BJ (cell line): ENCODE results near the gene RUSF1. TPM values are rescaled to one million over a fixed set of nuclear protein-coding genes. Genes with fewer than 3 reads are reported as not detected.
A peak's percentile ranks its signal among the peaks of the same experiment; 100 is the strongest.

Experiments used
- CTCF ChIA-PET: fragments of 350-600 bp; formaldehyde crosslinking; extraction: SDS; loops from one replicate; lab custom pipeline; 2021; ENCODE audit warnings: antibody characterized with exemption, inconsistent platforms; lab: Yijun Ruan, JAX
- POLR2A ChIA-PET: fragments of 300-600 bp; sonication (Branson Sonifier 250); formaldehyde crosslinking; extraction: SDS; loops from one replicate; lab custom pipeline; 2021; ENCODE audit warnings: antibody characterized with exemption; lab: Charles Lee
- DNase-seq: peaks from one replicate; pipeline ENCODE4 v3.0.0-alpha.2; 2011; ENCODE audit warnings: low read depth
- H3K27me3 ChIP-seq: 2 replicates; pipeline ENCODE4 v1.6.0; 2011; ENCODE audit warnings: low read length; ENCODE audit not compliant: control insufficient read depth, insufficient read depth
- H3K36me3 ChIP-seq: 2 replicates; pipeline ENCODE4 v1.5.1; 2011; ENCODE audit warnings: low read length; ENCODE audit not compliant: control insufficient read depth, insufficient read depth
- H3K4me3 ChIP-seq: 2 replicates; pipeline ENCODE4 v1.5.1; 2011; ENCODE audit warnings: low read depth, mild to moderate bottlenecking, control low read depth, low read length
- CTCF ChIP-seq: IDR thresholded peaks from 2 replicates; pipeline ENCODE4 v1.5.1; 2011; ENCODE audit warnings: low read depth, mild to moderate bottlenecking, control low read depth, inconsistent platforms, low read length, moderate library complexity; ENCODE audit not compliant: insufficient read depth
- polyA plus RNA-seq: library from polyadenylated mRNA; depleted of rRNA; stranded (reverse); fragments of >200 nt; gene quantifications from 2 replicates; pipeline ENCODE4 v1.2.3, GENCODE V29; 2011

RUSF1 gene
- polyA plus RNA-seq, 1 experiment, result 56.4 TPM

- ChIA-PET POLR2A (no interaction called here), CTCF (interaction anchor here (0.7 to 1.4 kb wide), 2 partner anchors 10 to 205 kb away, joined by 3 to 4 read pairs; no protein-coding TSS in a partner anchor)
- no peak for DNase-seq
- H3K4me3 ChIP-seq, result no peak overlapping the region
- H3K27me3 ChIP-seq, result peaks cover 3% of the 10 kb centered on the region; the same call in 1 of the 2 replicates
- no peak for TF ChIP-seq CTCF
- H3K36me3 ChIP-seq, result peaks cover 28% of the 10 kb centered on the region
Measured at GRCh38 chr16:31491778-31492418, 16.3 kb downstream of the RUSF1 start.

- ChIA-PET CTCF (interaction anchor here (1.4 to 3.0 kb wide), 3 partner anchors 13 to 29 kb away, joined by 3 to 7 read pairs (median 6); no protein-coding TSS in a partner anchor), POLR2A (no interaction called here)
- Histone ChIP-seq H3K36me3 (peaks cover 21% of the 10 kb centered on the region), H3K4me3 (no peak overlapping the region), H3K27me3 (peaks cover 4% of the 10 kb centered on the region; the same call in 1 of the 2 replicates)
- DNase-seq, result no peak
- TF ChIP-seq CTCF, result no peak
Measured at GRCh38 chr16:31489616-31490584, 18.3 kb downstream of the RUSF1 start.

- TF ChIP-seq CTCF, result no peak
- DNase-seq, result no peak
- POLR2A ChIA-PET, result no interaction called here
- no peak overlapping the region for H3K4me3 ChIP-seq
- H3K27me3 ChIP-seq, result peaks cover 4% of the 10 kb centered on the region; the same call in 1 of the 2 replicates
- peaks cover 19% of the 10 kb centered on the region for H3K36me3 ChIP-seq
- CTCF ChIA-PET, result interaction anchor here (1.4 to 3.0 kb wide), 3 partner anchors 13 to 29 kb away, joined by 3 to 7 read pairs (median 6); no protein-coding TSS in a partner anchor
Measured at GRCh38 chr16:31489298-31489564, 19.0 kb downstream of the RUSF1 start.

GRCh38 chr16:31488468-31489297 lies 19.5 kb downstream of the RUSF1 start:
- peaks cover 4% of the 10 kb centered on the region; the same call in 1 of the 2 replicates for H3K27me3 ChIP-seq
- TF ChIP-seq CTCF, result 0 out of 2 replicates have a peak, but pooled peaks have one; percentile 5
- H3K4me3 ChIP-seq, result peak overlapping the region; percentile 49
- ChIA-PET CTCF (interaction anchor here (0.7 to 3.0 kb wide), 5 partner anchors 11 to 308 kb away, joined by 3 to 7 read pairs (median 5); partner anchors contain the start of gene FUS), POLR2A (no interaction called here)
- no peak for DNase-seq
- peaks cover 15% of the 10 kb centered on the region for H3K36me3 ChIP-seq
